Skeletal muscle cell (primary cell): ENCODE measurements around the gene ROR1.

Source experiments
- DNase-seq: peaks from one replicate; pipeline ENCODE4 v3.0.0-alpha.2; 2010; ENCODE audit warnings: low read depth
- H3K4me3 ChIP-seq: 2 replicates; pipeline ENCODE4 v1.5.1; 2011; ENCODE audit warnings: low read depth, mild to moderate bottlenecking, control low read depth, low read length, moderate library complexity

The ROR1 gene

GRCh38 chr1:64129701-64130100 lies 355.9 kb downstream of the ROR1 start:
- DNase-seq, result no peak

GRCh38 chr1:64131155-64131554 lies 357.3 kb downstream of the ROR1 start:
- no peak for DNase-seq
- H3K4me3 ChIP-seq, result no peak overlapping the region

More at GRCh38 chr1:64129701-64130100, 355.9 kb downstream of the ROR1 start:
- H3K4me3 ChIP-seq, result no peak overlapping the region

GRCh38 chr1:64133036-64133435 lies 359.2 kb downstream of the ROR1 start:
- H3K4me3 ChIP-seq, result no peak overlapping the region
- peak; percentile 94 for DNase-seq

GRCh38 chr1:64135462-64136223 lies 361.8 kb downstream of the ROR1 start:
- H3K4me3 ChIP-seq, result no peak overlapping the region
- peak; percentile 57 for DNase-seq

GRCh38 chr1:64136296-64136695 lies 362.5 kb downstream of the ROR1 start:
- no peak for DNase-seq
- no peak overlapping the region for H3K4me3 ChIP-seq

GRCh38 chr1:64136752-64137411 lies 363.1 kb downstream of the ROR1 start:
- DNase-seq, result peak; percentile 91
- H3K4me3 ChIP-seq, result no peak overlapping the region

GRCh38 chr1:64137412-64137803 lies 363.6 kb downstream of the ROR1 start:
- no peak for DNase-seq
- no peak overlapping the region for H3K4me3 ChIP-seq

- no peak for DNase-seq
Observed at GRCh38 chr1:64139877-64140276, 366.1 kb downstream of the ROR1 start.

GRCh38 chr1:64140596-64140995 lies 366.8 kb downstream of the ROR1 start:
- H3K4me3 ChIP-seq, result no peak overlapping the region
- DNase-seq, result no peak

More at GRCh38 chr1:64139877-64140276, 366.1 kb downstream of the ROR1 start:
- no peak overlapping the region for H3K4me3 ChIP-seq

- no peak for DNase-seq
- H3K4me3 ChIP-seq, result no peak overlapping the region
Observed at GRCh38 chr1:64147045-64147724, 373.4 kb downstream of the ROR1 start.

GRCh38 chr1:64147759-64148158 lies 373.9 kb downstream of the ROR1 start:
- no peak for DNase-seq
- no peak overlapping the region for H3K4me3 ChIP-seq

GRCh38 chr1:64150266-64150665 lies 376.4 kb downstream of the ROR1 start:
- no peak for DNase-seq
- H3K4me3 ChIP-seq, result no peak overlapping the region

- no peak for DNase-seq
- no peak overlapping the region for H3K4me3 ChIP-seq
Observed at GRCh38 chr1:64150729-64151230, 377.0 kb downstream of the ROR1 start.

- DNase-seq, result no peak
- no peak overlapping the region for H3K4me3 ChIP-seq
Observed at GRCh38 chr1:64155278-64155677, 381.5 kb downstream of the ROR1 start.

- DNase-seq, result peak; percentile 85
- H3K4me3 ChIP-seq, result no peak overlapping the region
Observed at GRCh38 chr1:64161357-64161941, 387.6 kb downstream of the ROR1 start.

- H3K4me3 ChIP-seq, result no peak overlapping the region
- DNase-seq, result no peak
Observed at GRCh38 chr1:64162151-64162550, 388.3 kb downstream of the ROR1 start.

- H3K4me3 ChIP-seq, result no peak overlapping the region
- no peak for DNase-seq
Observed at GRCh38 chr1:64162804-64163203, 389.0 kb downstream of the ROR1 start.

- no peak for DNase-seq
- H3K4me3 ChIP-seq, result no peak overlapping the region
Observed at GRCh38 chr1:64163431-64163830, 389.6 kb downstream of the ROR1 start.

GRCh38 chr1:64163970-64164369 lies 390.2 kb downstream of the ROR1 start:
- no peak for DNase-seq
- H3K4me3 ChIP-seq, result no peak overlapping the region

- no peak for DNase-seq
- no peak overlapping the region for H3K4me3 ChIP-seq
Observed at GRCh38 chr1:64166629-64167028, 392.8 kb downstream of the ROR1 start.
